K562 (cell line): ENCODE results near the gene EGFL6. TPM values are rescaled to one million over a fixed set of nuclear protein-coding genes. Genes with fewer than 3 reads are reported as not detected.

Source experiments
- ATAC-seq: fragments of 200-7000 bp; cut with Tn5 transposase; 3 replicates; pipeline ENCODE4 v1.9.1; 2020; ENCODE audit warnings: moderate library complexity
- BruUV-seq: library from RNA; stranded (reverse); fragments of 400-500 nt; replicated peaks from 2 replicates; lab custom pipeline; 2021; lab: Mats Ljungman, UMichigan
- CTCF ChIA-PET: fragments of 300-600 bp; formaldehyde crosslinking; extraction: SDS; loops from one replicate; lab custom pipeline; 2021; ENCODE audit warnings: low intra/inter-chr PET ratio; lab: Yijun Ruan, JAX
- POLR2A ChIA-PET: fragments of 300-600, 350-650 bp; sonication (Branson Sonifier 250); formaldehyde crosslinking; extraction: SDS; loops from one replicate; lab custom pipeline; 2021; ENCODE audit warnings: antibody characterized with exemption, inconsistent platforms; lab: Yijun Ruan, JAX
- DNase-seq, 4 experiments: peaks; one replicate each; pipeline versions ENCODE4 v3.0.0 to v3.0.0-alpha.2; 2011 to 2018; ENCODE audit warnings: low spot score in 3 of 4, mixed read lengths in 3 of 4; ENCODE audit errors: extremely low read depth in 1 of 4
- FAIRE-seq: peaks from 2 replicates; lab custom pipeline; 2011; peaks lifted over from hg19 to GRCh38; lab: Jason Lieb, UNC
- H2AFZ ChIP-seq: 2 replicates; pipeline ENCODE4 v1.6.0; 2011; ENCODE audit warnings: low read depth, low read length, control low read depth, inconsistent platforms
- H3K27ac ChIP-seq: fragments of 200-600 bp; 3 replicates; pipeline ENCODE4 v1.8.0; 2011; ENCODE audit warnings: low read depth, mild to moderate bottlenecking, control low read depth, inconsistent platforms, low read length, moderate library complexity, mixed read lengths; ENCODE audit errors: extremely low read depth
- H3K27me3 ChIP-seq, 2 experiments: fragments of 300-600 bp in 1 of 2; 2 replicates in 1 of 2; 3 replicates in 1 of 2; pipeline versions ENCODE4 v1.6.0 to v1.8.0; 2011; ENCODE audit warnings: inconsistent platforms in 2 of 2, low read length in 2 of 2, mild to moderate bottlenecking in 1 of 2, mixed read lengths in 1 of 2, moderate library complexity in 1 of 2; ENCODE audit not compliant: control insufficient read depth in 2 of 2, insufficient read depth in 2 of 2
- H3K36me3 ChIP-seq: fragments of 300-600 bp; 3 replicates; pipeline ENCODE4 v1.8.0; 2011; ENCODE audit warnings: mild to moderate bottlenecking, low read length, inconsistent platforms; ENCODE audit not compliant: control insufficient read depth, insufficient read depth
- H3K4me1 ChIP-seq, 2 experiments: fragments of 200-600 bp in 1 of 2; replicated peaks in 1 of 2; 2 replicates in 1 of 2; 3 replicates in 1 of 2; pipeline versions ENCODE4 v1.5.1 to v1.8.0; 2011; ENCODE audit warnings: inconsistent platforms in 2 of 2, low read length in 2 of 2, mild to moderate bottlenecking in 1 of 2, mixed read lengths in 1 of 2, moderate library complexity in 1 of 2; ENCODE audit not compliant: control insufficient read depth in 2 of 2, insufficient read depth in 2 of 2
- H3K4me2 ChIP-seq: 2 replicates; pipeline ENCODE4 v1.6.1; 2011; ENCODE audit warnings: low read length, control low read depth, inconsistent platforms, mixed read lengths; ENCODE audit not compliant: insufficient read depth
- H3K4me3 ChIP-seq: fragments of 200-600 bp; sonication (generic), shearing (Covaris generic); 2 replicates; pipeline ENCODE4 v1.5.1; 2016; ENCODE audit warnings: control low read depth, inconsistent platforms
- H3K79me2 ChIP-seq: fragments of 200-600 bp; 3 replicates; pipeline ENCODE4 v1.8.0; 2011; ENCODE audit warnings: low read length, inconsistent platforms; ENCODE audit not compliant: control insufficient read depth, insufficient read depth
- H3K9ac ChIP-seq, 2 experiments: 2 replicates each; pipeline versions ENCODE4 v1.6.0 to v1.6.1; 2011; ENCODE audit warnings: low read depth in 2 of 2, low read length in 2 of 2, control low read depth in 1 of 2, inconsistent platforms in 1 of 2, mild to moderate bottlenecking in 1 of 2, mixed read lengths in 1 of 2; ENCODE audit not compliant: insufficient read depth in 1 of 2
- H3K9me1 ChIP-seq: one replicate; pipeline ENCODE4 v1.6.0; 2011; ENCODE audit warnings: inconsistent platforms, mild to moderate bottlenecking, low read length, moderate library complexity; ENCODE audit not compliant: control insufficient read depth, insufficient read depth
- H3K9me3 ChIP-seq: replicated peaks from 2 replicates; pipeline ENCODE4 v1.5.1; 2011; ENCODE audit warnings: low read depth, low read length, inconsistent platforms; ENCODE audit not compliant: control insufficient read depth, insufficient read depth
- H4K20me1 ChIP-seq: replicated peaks from 2 replicates; pipeline ENCODE4 v1.6.1; 2011; ENCODE audit warnings: low read length, inconsistent platforms, mixed read lengths; ENCODE audit not compliant: control insufficient read depth, insufficient read depth
- CCNT2 ChIP-seq: IDR thresholded peaks from 2 replicates; pipeline ENCODE4 v1.6.1; 2011; ENCODE audit warnings: borderline replicate concordance, low read depth, mild to moderate bottlenecking, moderate library complexity, mixed read lengths, low read length; ENCODE audit not compliant: insufficient read length; ENCODE audit errors: extremely low read depth
- ESRRB ChIP-seq: fragments of 250-450 bp; sonication (Bioruptor Pico); IDR thresholded peaks from 2 replicates; pipeline ENCODE4 v1.5.0; 2020; ENCODE audit warnings: mild to moderate bottlenecking, moderate library complexity, borderline replicate concordance
- FOXJ3 ChIP-seq: sonication (generic); formaldehyde crosslinking; IDR thresholded peaks from 2 replicates; pipeline ENCODE4 v1.4.0; 2020; ENCODE audit warnings: mild to moderate bottlenecking, missing genetic modification reagents
- MXI1 ChIP-seq: IDR thresholded peaks from 2 replicates; pipeline ENCODE4 v1.6.1; 2011; ENCODE audit warnings: low read depth, mild to moderate bottlenecking, improper control_type of control experiment, low read length
- NFE2 ChIP-seq: IDR thresholded peaks from 2 replicates; pipeline ENCODE4 v1.6.1; 2014; ENCODE audit warnings: antibody characterized with exemption, low read depth
- SRSF7 ChIP-seq: fragments of 200-400 bp; formaldehyde crosslinking; optimal IDR thresholded peaks from 2 replicates; pipeline ENCODE3; 2017; ENCODE audit warnings: mild to moderate bottlenecking, low read depth, low read length
- TRIM28 ChIP-seq: fragments of 450-650 bp; IDR thresholded peaks from 2 replicates; pipeline ENCODE4 v1.6.1; 2017
- WHSC1 ChIP-seq: IDR thresholded peaks from one replicate; pipeline ENCODE4 v1.6.1; 2012; ENCODE audit warnings: low read length, control low read depth, inconsistent platforms
- ZFX ChIP-seq: sonication (generic); formaldehyde crosslinking; IDR thresholded peaks from 2 replicates; pipeline ENCODE4 v1.8.0; 2022; ENCODE audit warnings: mild to moderate bottlenecking, missing genetic modification reagents, moderate library complexity
- WGBS: fragments of 100-300 bp; shearing (Covaris generic); methylation state at CpG from one replicate; pipeline ENCODE4 v1.1.6; 2016; ENCODE audit warnings: low coverage, mixed read lengths; ENCODE audit not compliant: insufficient coverage; ENCODE audit errors: missing lambda C conversion rate; 5-methylcytosine and 5-hydroxymethylcytosine counted together
- in situ Hi-C: fragments of 300-500 bp; cut with MboI; formaldehyde crosslinking; loops from 4 replicates; pipeline ENCODE4 v1.15.0; 2018; ENCODE audit warnings: inconsistent platforms, mixed read lengths
- intact Hi-C: fragments of 100-400 bp; cut with micrococcal nuclease; formaldehyde crosslinking; loops from 2 replicates; pipeline ENCODE4 v1.14.2; 2022
- polyA plus RNA-seq, 8 experiments: library from polyadenylated mRNA; depleted of rRNA in 4 of 8; stranded (reverse) in 5 of 8; unstranded in 3 of 8; fragments of >200 nt; fragmentation: Nextera tagmentation in 2 of 8; fragmentation: Illumina TruSeq in 1 of 8; extraction: Ambion mirVana in 2 of 8; extraction: Trizol in 1 of 8; gene quantifications; 2 replicates each; pipeline versions ENCODE4 v1.2.1 to v1.2.3, GENCODE V29; 2011 to 2014; ENCODE audit warnings: inconsistent platforms in 1 of 8, missing spikeins in 1 of 8
- total RNA-seq, 7 experiments: library from RNA; depleted of rRNA in 6 of 7; stranded (reverse); fragments of >200 nt in 6 of 7; fragmentation: Illumina TruSeq in 2 of 7; extraction: Trizol in 2 of 7; gene quantifications; 2 replicates each; pipeline versions ENCODE4 v1.2.1 to v1.2.3, GENCODE V29; 2011 to 2021; ENCODE audit warnings: low replicate concordance in 1 of 7
- TF ChIP-seq, protein P1 (sequence below): fragments of 250-450 bp; sonication (Bioruptor Pico); IDR thresholded peaks from 2 replicates; pipeline ENCODE4 v1.4.0; 2020; ENCODE audit warnings: mild to moderate bottlenecking, moderate library complexity
- TF ChIP-seq, protein P2 (sequence below), 2 experiments: fragments of 200-800 bp in 1 of 2; sonication (Bioruptor generic) in 1 of 2; sonication (generic) in 1 of 2; formaldehyde crosslinking in 1 of 2; IDR thresholded peaks in 1 of 2; conservative IDR thresholded peaks in 1 of 2; 2 replicates each; pipeline versions ENCODE4 v1.5.0 to v1.6.1; 2016 to 2020; ENCODE audit warnings: missing compliant biosample characterization in 1 of 2, missing genetic modification characterization in 1 of 2, missing genetic modification reagents in 1 of 2
- TF ChIP-seq, protein P3 (sequence below): fragments of 250-450 bp; sonication (Bioruptor Pico); IDR thresholded peaks from 2 replicates; pipeline ENCODE4 v1.5.0; 2020; ENCODE audit warnings: mild to moderate bottlenecking, borderline replicate concordance
- TF ChIP-seq, protein P4 (sequence below): fragments of 250-450 bp; sonication (Bioruptor Pico); IDR thresholded peaks from 2 replicates; pipeline ENCODE4 v1.4.0; 2020; ENCODE audit warnings: mild to moderate bottlenecking, moderate library complexity

EGFL6 gene
- total and polyA plus RNA-seq, 9 of the 15 experiments (the other 6 are each of a cell fraction or from before 2014, with no cell fraction given): 0.01 TPM; not detected in 8

DNA sequence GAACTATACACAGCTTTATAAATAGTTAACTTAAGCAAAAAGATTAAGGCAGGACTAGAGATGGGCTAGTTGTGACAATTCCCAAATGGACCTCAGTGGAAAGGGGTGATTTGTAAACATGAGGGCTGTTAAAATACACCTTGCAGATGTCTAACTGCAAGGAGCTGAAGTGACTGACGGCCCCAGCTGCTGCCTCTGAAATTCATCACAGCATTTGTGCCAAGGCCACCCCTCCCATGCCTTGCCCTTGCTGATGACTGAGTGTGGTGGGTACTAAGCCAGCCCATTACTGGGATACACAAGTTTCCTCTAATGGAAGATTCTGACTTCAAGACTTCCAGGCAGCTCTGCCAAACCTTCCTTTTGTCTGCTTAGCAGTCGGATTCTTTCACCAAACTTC lies 23.7 kb upstream of the EGFL6 start:
- DNase-seq: no peak
- H3K4me1 ChIP-seq: no peaks in the 10 kb centered on the region
- H3K4me3 ChIP-seq: no peak overlapping the region
- in situ Hi-C loops: no loop called here
- TF ChIP-seq, protein P1, sequence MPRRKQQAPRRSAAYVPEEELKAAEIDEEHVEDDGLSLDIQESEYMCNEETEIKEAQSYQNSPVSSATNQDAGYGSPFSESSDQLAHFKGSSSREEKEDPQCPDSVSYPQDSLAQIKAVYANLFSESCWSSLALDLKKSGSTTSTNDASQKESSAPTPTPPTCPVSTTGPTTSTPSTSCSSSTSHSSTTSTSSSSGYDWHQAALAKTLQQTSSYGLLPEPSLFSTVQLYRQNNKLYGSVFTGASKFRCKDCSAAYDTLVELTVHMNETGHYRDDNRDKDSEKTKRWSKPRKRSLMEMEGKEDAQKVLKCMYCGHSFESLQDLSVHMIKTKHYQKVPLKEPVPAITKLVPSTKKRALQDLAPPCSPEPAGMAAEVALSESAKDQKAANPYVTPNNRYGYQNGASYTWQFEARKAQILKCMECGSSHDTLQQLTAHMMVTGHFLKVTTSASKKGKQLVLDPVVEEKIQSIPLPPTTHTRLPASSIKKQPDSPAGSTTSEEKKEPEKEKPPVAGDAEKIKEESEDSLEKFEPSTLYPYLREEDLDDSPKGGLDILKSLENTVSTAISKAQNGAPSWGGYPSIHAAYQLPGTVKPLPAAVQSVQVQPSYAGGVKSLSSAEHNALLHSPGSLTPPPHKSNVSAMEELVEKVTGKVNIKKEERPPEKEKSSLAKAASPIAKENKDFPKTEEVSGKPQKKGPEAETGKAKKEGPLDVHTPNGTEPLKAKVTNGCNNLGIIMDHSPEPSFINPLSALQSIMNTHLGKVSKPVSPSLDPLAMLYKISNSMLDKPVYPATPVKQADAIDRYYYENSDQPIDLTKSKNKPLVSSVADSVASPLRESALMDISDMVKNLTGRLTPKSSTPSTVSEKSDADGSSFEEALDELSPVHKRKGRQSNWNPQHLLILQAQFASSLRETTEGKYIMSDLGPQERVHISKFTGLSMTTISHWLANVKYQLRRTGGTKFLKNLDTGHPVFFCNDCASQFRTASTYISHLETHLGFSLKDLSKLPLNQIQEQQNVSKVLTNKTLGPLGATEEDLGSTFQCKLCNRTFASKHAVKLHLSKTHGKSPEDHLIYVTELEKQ (CRISPR knock-in tag): no peak
- TF ChIP-seq WHSC1: no peak
- no peak for TF ChIP-seq TRIM28
- TF ChIP-seq NFE2: no peak
- no peak for TF ChIP-seq ZFX (CRISPR knock-in tag)
- TF ChIP-seq, protein P2, sequence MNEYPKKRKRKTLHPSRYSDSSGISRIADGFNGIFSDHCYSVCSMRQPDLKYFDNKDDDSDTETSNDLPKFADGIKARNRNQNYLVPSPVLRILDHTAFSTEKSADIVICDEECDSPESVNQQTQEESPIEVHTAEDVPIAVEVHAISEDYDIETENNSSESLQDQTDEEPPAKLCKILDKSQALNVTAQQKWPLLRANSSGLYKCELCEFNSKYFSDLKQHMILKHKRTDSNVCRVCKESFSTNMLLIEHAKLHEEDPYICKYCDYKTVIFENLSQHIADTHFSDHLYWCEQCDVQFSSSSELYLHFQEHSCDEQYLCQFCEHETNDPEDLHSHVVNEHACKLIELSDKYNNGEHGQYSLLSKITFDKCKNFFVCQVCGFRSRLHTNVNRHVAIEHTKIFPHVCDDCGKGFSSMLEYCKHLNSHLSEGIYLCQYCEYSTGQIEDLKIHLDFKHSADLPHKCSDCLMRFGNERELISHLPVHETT (CRISPR knock-in tag; conservative IDR thresholded peaks at IDR 0.05 in 1 of 2, IDR thresholded peaks at IDR 0.05 in 1 of 2): no peak
- TF ChIP-seq, protein P3, sequence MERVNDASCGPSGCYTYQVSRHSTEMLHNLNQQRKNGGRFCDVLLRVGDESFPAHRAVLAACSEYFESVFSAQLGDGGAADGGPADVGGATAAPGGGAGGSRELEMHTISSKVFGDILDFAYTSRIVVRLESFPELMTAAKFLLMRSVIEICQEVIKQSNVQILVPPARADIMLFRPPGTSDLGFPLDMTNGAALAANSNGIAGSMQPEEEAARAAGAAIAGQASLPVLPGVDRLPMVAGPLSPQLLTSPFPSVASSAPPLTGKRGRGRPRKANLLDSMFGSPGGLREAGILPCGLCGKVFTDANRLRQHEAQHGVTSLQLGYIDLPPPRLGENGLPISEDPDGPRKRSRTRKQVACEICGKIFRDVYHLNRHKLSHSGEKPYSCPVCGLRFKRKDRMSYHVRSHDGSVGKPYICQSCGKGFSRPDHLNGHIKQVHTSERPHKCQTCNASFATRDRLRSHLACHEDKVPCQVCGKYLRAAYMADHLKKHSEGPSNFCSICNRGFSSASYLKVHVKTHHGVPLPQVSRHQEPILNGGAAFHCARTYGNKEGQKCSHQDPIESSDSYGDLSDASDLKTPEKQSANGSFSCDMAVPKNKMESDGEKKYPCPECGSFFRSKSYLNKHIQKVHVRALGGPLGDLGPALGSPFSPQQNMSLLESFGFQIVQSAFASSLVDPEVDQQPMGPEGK (CRISPR knock-in tag): no peak
- TF ChIP-seq SRSF7: no peak
- TF ChIP-seq MXI1: no peak
- TF ChIP-seq FOXJ3 (CRISPR knock-in tag): no peak
- TF ChIP-seq, protein P4, sequence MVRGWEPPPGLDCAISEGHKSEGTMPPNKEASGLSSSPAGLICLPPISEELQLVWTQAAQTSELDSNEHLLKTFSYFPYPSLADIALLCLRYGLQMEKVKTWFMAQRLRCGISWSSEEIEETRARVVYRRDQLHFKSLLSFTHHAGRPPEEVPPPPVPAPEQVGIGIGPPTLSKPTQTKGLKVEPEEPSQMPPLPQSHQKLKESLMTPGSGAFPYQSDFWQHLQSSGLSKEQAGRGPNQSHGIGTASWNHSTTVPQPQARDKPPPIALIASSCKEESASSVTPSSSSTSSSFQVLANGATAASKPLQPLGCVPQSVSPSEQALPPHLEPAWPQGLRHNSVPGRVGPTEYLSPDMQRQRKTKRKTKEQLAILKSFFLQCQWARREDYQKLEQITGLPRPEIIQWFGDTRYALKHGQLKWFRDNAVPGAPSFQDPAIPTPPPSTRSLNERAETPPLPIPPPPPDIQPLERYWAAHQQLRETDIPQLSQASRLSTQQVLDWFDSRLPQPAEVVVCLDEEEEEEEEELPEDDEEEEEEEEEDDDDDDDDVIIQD (CRISPR knock-in tag): no peak
- TF ChIP-seq CCNT2: no peak
- TF ChIP-seq ESRRB: no peak
- intact Hi-C loops: no loop called here
- no peaks in the 10 kb centered on the region for H3K27me3 ChIP-seq
- H3K9ac ChIP-seq: no peak overlapping the region
- no peaks in the 10 kb centered on the region for H4K20me1 ChIP-seq
- H2AFZ ChIP-seq: no peak overlapping the region
- ChIA-PET CTCF (no interaction called here), POLR2A (no interaction called here)
- H3K36me3 ChIP-seq: no peaks in the 10 kb centered on the region
- no peak for FAIRE-seq
- H3K9me1 ChIP-seq: no peaks in the 10 kb centered on the region
- H3K27ac ChIP-seq: no peak overlapping the region
- BruUV-seq: no TSS peak
- WGBS: 5% methylated on average over 2 of the region's 2 CpGs
- H3K79me2 ChIP-seq: no peaks in the 10 kb centered on the region
- ATAC-seq: no peak
- no peaks in the 10 kb centered on the region for H3K9me3 ChIP-seq
- H3K4me2 ChIP-seq: no peak overlapping the region
